ENCODE results near the gene ADAT2. TPM values are rescaled to one million over a fixed set of nuclear protein-coding genes. Genes with fewer than 3 reads are reported as not detected.

ADAT2 gene
- total and polyA plus RNA-seq, 10 of the 15 experiments (the other 5 are each of a cell fraction or from before 2014, with no cell fraction given) = 7.8 to 38.6 (median 17.3) TPM

DNA sequence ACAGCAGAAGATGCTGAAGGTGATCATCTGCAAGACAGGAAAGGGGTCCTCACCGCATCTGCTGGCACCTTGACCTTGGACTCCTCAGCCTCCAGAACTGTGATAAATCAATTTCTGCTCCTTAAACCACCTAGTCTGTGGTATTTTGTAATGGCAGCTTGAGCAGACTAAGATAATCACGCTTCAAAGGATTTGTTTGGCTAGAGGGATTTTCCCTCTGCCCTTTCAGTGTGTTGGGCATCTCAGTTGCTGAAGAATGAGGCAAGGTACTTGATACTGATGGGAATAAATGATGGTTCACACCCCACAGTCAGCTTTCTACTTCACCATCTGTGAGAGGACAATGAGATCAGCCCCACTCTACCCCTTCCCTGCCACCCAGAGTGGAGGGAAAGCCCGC lies 60.2 kb downstream of the ADAT2 start:
- RAD21 ChIA-PET (ENCODE audit: unreplicated experiment) = no interaction called here
- SMC1A ChIA-PET (ENCODE audit: uncharacterized antibody, unreplicated experiment) = no interaction called here
- Histone ChIP-seq H3K27me3 (replicated peaks in 1 of 2; ENCODE audit: control insufficient read depth in 2 of 2, insufficient read depth in 2 of 2, low read length in 1 of 2) (no peaks in the 10 kb centered on the region), H3K4me1 (ENCODE audit: control insufficient read depth, insufficient read depth, low read length) (no peaks in the 10 kb centered on the region), H2AFZ (ENCODE audit: control insufficient read depth, low read depth, low read length) (no peak overlapping the region), H3K27ac (ENCODE audit: control insufficient read depth, insufficient read depth) (no peak overlapping the region), H3K36me3 (ENCODE audit: control insufficient read depth in 2 of 2, insufficient read depth in 2 of 2, low read length in 1 of 2) (no peaks in the 10 kb centered on the region), H3K79me2 (ENCODE audit: control insufficient read depth, insufficient read depth, low read length) (no peaks in the 10 kb centered on the region), H3K9me3 (replicated peaks; ENCODE audit: control insufficient read depth, insufficient read depth, low read length) (no peaks in the 10 kb centered on the region), H3K4me3 (no peak overlapping the region), H3K4me2 (ENCODE audit: control insufficient read depth, insufficient read depth) (no peak overlapping the region), H3K9ac (ENCODE audit: control insufficient read depth, insufficient read depth, low read length) (no peak overlapping the region), H4K20me1 (ENCODE audit: control insufficient read depth, insufficient read depth) (no peaks in the 10 kb centered on the region)
- no TSS peak for BruUV-seq (replicated peaks)
- in situ Hi-C loops (cut with MboI) = no loop called here
- WGBS (ENCODE audit: insufficient coverage, insufficient replicate concordance, low lambda C conversion rate, missing lambda C conversion rate) = 65% methylated on average over 3 of the region's 3 CpGs
- no peak for ATAC-seq
- no peak for DNase-seq (ENCODE audit: low read depth, low spot score)
- FAIRE-seq = no peak
- intact Hi-C loops (cut with micrococcal nuclease; ENCODE audit: unreplicated experiment) = no loop called here
- CTCF ChIA-PET = no interaction called here
- TF ChIP-seq MTA3 (IDR thresholded peaks at IDR 0.05; ENCODE audit: borderline replicate concordance, low read length) = no peak
- POLR2A ChIA-PET = no interaction called here

GRCh38 chr6:143385636-143386035 lies 64.9 kb downstream of the ADAT2 start:
- FAIRE-seq (no peak), ATAC-seq (no peak), DNase-seq (ENCODE audit: low read depth, low spot score) (no peak)
- Histone ChIP-seq H3K4me1 (ENCODE audit: control insufficient read depth, insufficient read depth, low read length) (no peaks in the 10 kb centered on the region), H4K20me1 (ENCODE audit: control insufficient read depth, insufficient read depth) (no peaks in the 10 kb centered on the region), H3K79me2 (ENCODE audit: control insufficient read depth, insufficient read depth, low read length) (no peaks in the 10 kb centered on the region), H3K4me3 (no peak overlapping the region), H3K9me3 (replicated peaks; ENCODE audit: control insufficient read depth, insufficient read depth, low read length) (no peaks in the 10 kb centered on the region), H3K27ac (ENCODE audit: control insufficient read depth, insufficient read depth) (no peak overlapping the region), H2AFZ (ENCODE audit: control insufficient read depth, low read depth, low read length) (no peak overlapping the region), H3K36me3 (ENCODE audit: control insufficient read depth in 2 of 2, insufficient read depth in 2 of 2, low read length in 1 of 2) (no peaks in the 10 kb centered on the region), H3K9ac (ENCODE audit: control insufficient read depth, insufficient read depth, low read length) (no peak overlapping the region), H3K27me3 (replicated peaks in 1 of 2; ENCODE audit: control insufficient read depth in 2 of 2, insufficient read depth in 2 of 2, low read length in 1 of 2) (no peaks in the 10 kb centered on the region), H3K4me2 (ENCODE audit: control insufficient read depth, insufficient read depth) (no peak overlapping the region)
- ChIA-PET POLR2A (no interaction called here), RAD21 (ENCODE audit: unreplicated experiment) (no interaction called here), CTCF (interaction anchor here (1.1 kb wide), 1 partner anchor 41 kb away, joined by 3 read pairs; no protein-coding TSS in a partner anchor), SMC1A (ENCODE audit: uncharacterized antibody, unreplicated experiment) (interaction anchor here (0.9 kb wide), 1 partner anchor 18 kb away, joined by 5 read pairs; no protein-coding TSS in a partner anchor)
- WGBS (ENCODE audit: insufficient coverage, insufficient replicate concordance, low lambda C conversion rate, missing lambda C conversion rate) = 54% methylated on average over 2 of the region's 2 CpGs
- intact Hi-C loops (cut with micrococcal nuclease; ENCODE audit: unreplicated experiment) = no loop called here
- no TSS peak for BruUV-seq (replicated peaks)
- in situ Hi-C loops (cut with MboI) = no loop called here
- TF ChIP-seq FOS (IDR thresholded peaks at IDR 0.05; ENCODE audit: borderline replicate concordance, extremely low read depth, insufficient read length) (no peak), BRCA1 (IDR thresholded peaks at IDR 0.05; ENCODE audit: low read depth, low read length) (no peak), EED (IDR thresholded peaks at IDR 0.05; ENCODE audit: low read depth) (no peak), POLR2AphosphoS2 (IDR thresholded peaks at IDR 0.05; ENCODE audit: low read depth, low read length) (no peak), MYB (IDR thresholded peaks at IDR 0.05; ENCODE audit: borderline replicate concordance, low read depth, low read length) (no peak), IKZF2 (IDR thresholded peaks at IDR 0.05) (no peak), CREB1 (IDR thresholded peaks at IDR 0.05; ENCODE audit: low read depth) (no peak), REST (IDR thresholded peaks at IDR 0.05; ENCODE audit: low read depth, low read length) (no peak), RBBP5 (conservative IDR thresholded peaks at IDR 0.05) (no peak)
- TF ChIP-seq, protein P1, sequence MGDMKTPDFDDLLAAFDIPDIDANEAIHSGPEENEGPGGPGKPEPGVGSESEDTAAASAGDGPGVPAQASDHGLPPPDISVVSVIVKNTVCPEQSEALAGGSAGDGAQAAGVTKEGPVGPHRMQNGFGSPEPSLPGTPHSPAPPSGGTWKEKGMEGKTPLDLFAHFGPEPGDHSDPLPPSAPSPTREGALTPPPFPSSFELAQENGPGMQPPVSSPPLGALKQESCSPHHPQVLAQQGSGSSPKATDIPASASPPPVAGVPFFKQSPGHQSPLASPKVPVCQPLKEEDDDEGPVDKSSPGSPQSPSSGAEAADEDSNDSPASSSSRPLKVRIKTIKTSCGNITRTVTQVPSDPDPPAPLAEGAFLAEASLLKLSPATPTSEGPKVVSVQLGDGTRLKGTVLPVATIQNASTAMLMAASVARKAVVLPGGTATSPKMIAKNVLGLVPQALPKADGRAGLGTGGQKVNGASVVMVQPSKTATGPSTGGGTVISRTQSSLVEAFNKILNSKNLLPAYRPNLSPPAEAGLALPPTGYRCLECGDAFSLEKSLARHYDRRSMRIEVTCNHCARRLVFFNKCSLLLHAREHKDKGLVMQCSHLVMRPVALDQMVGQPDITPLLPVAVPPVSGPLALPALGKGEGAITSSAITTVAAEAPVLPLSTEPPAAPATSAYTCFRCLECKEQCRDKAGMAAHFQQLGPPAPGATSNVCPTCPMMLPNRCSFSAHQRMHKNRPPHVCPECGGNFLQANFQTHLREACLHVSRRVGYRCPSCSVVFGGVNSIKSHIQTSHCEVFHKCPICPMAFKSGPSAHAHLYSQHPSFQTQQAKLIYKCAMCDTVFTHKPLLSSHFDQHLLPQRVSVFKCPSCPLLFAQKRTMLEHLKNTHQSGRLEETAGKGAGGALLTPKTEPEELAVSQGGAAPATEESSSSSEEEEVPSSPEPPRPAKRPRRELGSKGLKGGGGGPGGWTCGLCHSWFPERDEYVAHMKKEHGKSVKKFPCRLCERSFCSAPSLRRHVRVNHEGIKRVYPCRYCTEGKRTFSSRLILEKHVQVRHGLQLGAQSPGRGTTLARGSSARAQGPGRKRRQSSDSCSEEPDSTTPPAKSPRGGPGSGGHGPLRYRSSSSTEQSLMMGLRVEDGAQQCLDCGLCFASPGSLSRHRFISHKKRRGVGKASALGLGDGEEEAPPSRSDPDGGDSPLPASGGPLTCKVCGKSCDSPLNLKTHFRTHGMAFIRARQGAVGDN (IDR thresholded peaks at IDR 0.05) = no peak

Data from GM12878 (cell line).